HCT116 (cell line): ENCODE measurements around the gene RMND1. TPM values are rescaled to one million over a fixed set of nuclear protein-coding genes. Genes with fewer than 3 reads are reported as not detected.

ENCODE experiments used
- ATAC-seq: fragments of 200-7000 bp; cut with Tn5 transposase; 2 replicates; pipeline ENCODE4 v1.9.1; 2020; ENCODE audit warnings: mild to moderate bottlenecking, moderate library complexity
- BruUV-seq: library from RNA; stranded (reverse); fragments of 400-500 nt; replicated peaks from 2 replicates; lab custom pipeline; 2021; lab: Mats Ljungman, UMichigan
- CTCF ChIA-PET: fragments of 300-600 bp; sonication (Branson Sonifier 250); formaldehyde crosslinking; loops from one replicate; lab custom pipeline; 2021; ENCODE audit warnings: antibody characterized with exemption; lab: Charles Lee
- POLR2A ChIA-PET: fragments of 300-600, 350-600 bp; sonication (Branson Sonifier 250); formaldehyde crosslinking; loops from one replicate; lab custom pipeline; 2021; ENCODE audit warnings: antibody characterized with exemption; lab: Charles Lee
- RAD21 ChIA-PET, 2 experiments: fragments of 300-600 bp; sonication (Branson Sonifier 250); formaldehyde crosslinking; loops; one replicate each; lab custom pipeline; 2023; ENCODE audit warnings: low total read pairs in 2 of 2; ENCODE audit not compliant: uncharacterized antibody in 2 of 2, unreplicated experiment in 2 of 2, low non-redundant PET in 1 of 2; lab: Charles Lee
- DNase-seq: peaks from one replicate; pipeline ENCODE4 v3.0.0-alpha.2; 2010; ENCODE audit warnings: low read depth, low spot score
- H2AFZ ChIP-seq: fragments of 200-600 bp; shearing (Covaris generic), sonication (generic); 2 replicates; pipeline ENCODE4 v1.6.1; 2017; ENCODE audit warnings: low read depth, mixed run types, mixed read lengths, antibody characterized with exemption, low read length; ENCODE audit not compliant: poor library complexity, severe bottlenecking
- H3K27ac ChIP-seq: 2 replicates; pipeline ENCODE4 v1.5.1; 2012; ENCODE audit warnings: low read depth, low read length
- H3K27me3 ChIP-seq: fragments of 200-600 bp; sonication (generic); 2 replicates; pipeline ENCODE4 v1.6.1; 2016; ENCODE audit warnings: mixed run types, low read length, mixed read lengths; ENCODE audit not compliant: insufficient read depth
- H3K36me3 ChIP-seq, 2 experiments: fragments of 200-500 bp in 1 of 2; fragments of 200-600 bp in 1 of 2; sonication (Bioruptor generic) in 1 of 2; sonication (generic) in 1 of 2; 2 replicates each; pipeline versions ENCODE4 v1.5.1 to v1.6.1; 2014 to 2016; ENCODE audit warnings: low read length in 2 of 2, inconsistent platforms in 1 of 2, mixed read lengths in 1 of 2, mixed run types in 1 of 2; ENCODE audit not compliant: insufficient read depth in 2 of 2, control insufficient read depth in 1 of 2
- H3K4me1 ChIP-seq, 2 experiments: fragments of 200-600 bp in 1 of 2; sonication (generic) in 1 of 2; 2 replicates each; pipeline versions ENCODE4 v1.5.1 to v1.6.1; 2012 to 2017; ENCODE audit warnings: low read length in 2 of 2, inconsistent platforms in 1 of 2, mild to moderate bottlenecking in 1 of 2, mixed read lengths in 1 of 2, mixed run types in 1 of 2, moderate library complexity in 1 of 2; ENCODE audit not compliant: insufficient read depth in 2 of 2, control insufficient read depth in 1 of 2
- H3K4me2 ChIP-seq: fragments of 200-600 bp; sonication (generic); 2 replicates; pipeline ENCODE4 v1.6.1; 2017; ENCODE audit warnings: mixed run types, low read length, mixed read lengths
- H3K4me3 ChIP-seq, 2 experiments: fragments of 200-600 bp in 1 of 2; sonication (generic) in 1 of 2; replicated peaks in 1 of 2; 2 replicates each; pipeline ENCODE4 v1.5.1; 2011 to 2016; ENCODE audit warnings: low read length in 2 of 2, control low read depth in 1 of 2, low read depth in 1 of 2, mild to moderate bottlenecking in 1 of 2, mixed read lengths in 1 of 2, mixed run types in 1 of 2
- H3K79me2 ChIP-seq: fragments of 200-600 bp; sonication (generic); 2 replicates; pipeline ENCODE4 v1.6.1; 2017; ENCODE audit warnings: mild to moderate bottlenecking, mixed run types, low read length, moderate library complexity, mixed read lengths; ENCODE audit not compliant: insufficient read depth
- H3K9ac ChIP-seq: fragments of 200-600 bp; sonication (generic); 2 replicates; pipeline ENCODE4 v1.6.1; 2016; ENCODE audit warnings: low read length, mixed read lengths
- H3K9me2 ChIP-seq: fragments of 200-600 bp; sonication (generic), shearing (Covaris generic); 2 replicates; pipeline ENCODE4 v1.6.1; 2017; ENCODE audit warnings: mixed run types, mild to moderate bottlenecking, moderate library complexity; ENCODE audit not compliant: insufficient read depth
- H3K9me3 ChIP-seq, 2 experiments: fragments of 200-500 bp in 1 of 2; fragments of 200-600 bp in 1 of 2; sonication (Bioruptor generic) in 1 of 2; sonication (generic) in 1 of 2; 2 replicates each; pipeline ENCODE4 v1.6.1; 2014 to 2017; ENCODE audit warnings: low read length in 2 of 2, mixed read lengths in 2 of 2, inconsistent platforms in 1 of 2, low read depth in 1 of 2, mild to moderate bottlenecking in 1 of 2, mixed run types in 1 of 2, moderate library complexity in 1 of 2; ENCODE audit not compliant: control insufficient read depth in 1 of 2, insufficient read depth in 1 of 2
- H4K20me1 ChIP-seq: fragments of 200-600 bp; sonication (generic), shearing (Covaris generic); 2 replicates; pipeline ENCODE4 v1.6.1; 2017; ENCODE audit warnings: mixed run types, mild to moderate bottlenecking, moderate library complexity; ENCODE audit not compliant: insufficient read depth
- EZH2phosphoT487 ChIP-seq: fragments of 200-600 bp; IDR thresholded peaks from 2 replicates; pipeline ENCODE4 v1.6.1; 2018; ENCODE audit warnings: antibody characterized with exemption, borderline replicate concordance
- POLR2A ChIP-seq: IDR thresholded peaks from 2 replicates; pipeline ENCODE4 v1.7.0; 2011; ENCODE audit warnings: borderline replicate concordance; ENCODE audit not compliant: insufficient read depth, insufficient read length; ENCODE audit errors: extremely low read depth
- POLR2AphosphoS5 ChIP-seq: IDR thresholded peaks from 2 replicates; pipeline ENCODE4 v1.6.1; 2011; ENCODE audit warnings: mild to moderate bottlenecking, low read depth, low read length, moderate library complexity
- RAD21 ChIP-seq: IDR thresholded peaks from 2 replicates; pipeline ENCODE4 v1.6.1; 2012; ENCODE audit warnings: low read depth, mild to moderate bottlenecking
- SIN3A ChIP-seq: IDR thresholded peaks from 2 replicates; pipeline ENCODE4 v1.6.1; 2012; ENCODE audit warnings: low read depth
- TCF7L2 ChIP-seq: IDR thresholded peaks from 2 replicates; pipeline ENCODE4 v1.7.0; 2011; ENCODE audit warnings: borderline replicate concordance, inconsistent platforms; ENCODE audit not compliant: insufficient read depth, insufficient read length; ENCODE audit errors: extremely low read depth
- YY1 ChIP-seq: IDR thresholded peaks from 2 replicates; pipeline ENCODE4 v1.6.1; 2011; ENCODE audit warnings: low read length, low read depth, moderate library complexity, mild to moderate bottlenecking; ENCODE audit not compliant: insufficient replicate concordance; ENCODE audit errors: extremely low read depth
- ZNF274 ChIP-seq: fragments of 200-500 bp; sonication (Bioruptor generic); IDR thresholded peaks from 2 replicates; pipeline ENCODE4 v1.6.1; 2014; ENCODE audit warnings: mild to moderate bottlenecking, low read depth, low read length, inconsistent platforms
- intact Hi-C: fragments of 100-400 bp; cut with micrococcal nuclease; formaldehyde crosslinking; loops from 2 replicates; pipeline ENCODE4 v1.10.0; 2022
- total RNA-seq: library from RNA; stranded (reverse); gene quantifications from one replicate; pipeline ENCODE4 v1.2.1, GENCODE V29; 2021; ENCODE audit not compliant: unreplicated experiment
- TF ChIP-seq, protein P1 (sequence below): IDR thresholded peaks from 2 replicates; pipeline ENCODE4 v1.6.1; 2011; ENCODE audit warnings: mild to moderate bottlenecking, low read length, moderate library complexity; ENCODE audit not compliant: insufficient replicate concordance; ENCODE audit errors: extremely low read depth
- TF ChIP-seq, protein P2 (sequence below), 3 experiments: fragments of 200-600 bp in 1 of 3; sonication (generic) in 1 of 3; IDR thresholded peaks in 2 of 3; conservative IDR thresholded peaks in 1 of 3; 2 replicates each; pipeline ENCODE4 v1.5.1; 2012 to 2017; ENCODE audit warnings: low read depth in 2 of 3, low read length in 2 of 3, antibody characterized with exemption in 1 of 3, borderline replicate concordance in 1 of 3, control low read depth in 1 of 3, mild to moderate bottlenecking in 1 of 3, mixed read lengths in 1 of 3, mixed run types in 1 of 3, moderate library complexity in 1 of 3; ENCODE audit not compliant: insufficient read depth in 1 of 3
- TF ChIP-seq, protein P3 (sequence below): IDR thresholded peaks from 2 replicates; pipeline ENCODE4 v1.6.1; 2012; ENCODE audit warnings: low read depth

The RMND1 gene
- total RNA-seq, 1 experiment from 2014 or later, result 28.0 TPM

DNA sequence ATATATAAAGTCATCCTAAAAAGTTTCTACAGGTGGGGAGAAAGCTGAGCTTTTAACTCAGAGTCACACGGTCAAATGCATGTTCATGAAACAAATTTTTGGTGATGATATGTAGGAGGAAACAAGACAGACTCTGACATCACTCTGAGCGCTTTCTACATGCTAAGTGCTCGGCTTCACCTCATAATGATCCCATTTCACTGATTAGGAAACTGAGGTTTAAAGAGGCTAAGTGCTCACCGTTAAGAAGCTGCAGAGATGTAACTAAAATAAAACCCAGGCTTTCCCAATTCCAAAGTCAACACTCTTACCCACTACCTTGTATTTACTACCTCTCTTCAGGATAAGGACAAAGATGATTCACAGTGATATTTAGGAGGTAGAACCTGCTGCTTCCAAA lies 4.7 kb downstream of the RMND1 start:
- no peaks in the 10 kb centered on the region for H3K9me2 ChIP-seq
- H3K79me2 ChIP-seq, result peaks cover 67% of the 10 kb centered on the region
- H3K4me1 ChIP-seq, result peaks cover 0 to 18% of the 10 kb centered on the region in 2 experiments; a peak in 3 of 4 replicates
- no peak for ATAC-seq
- no TSS peak for BruUV-seq
- no peak overlapping the region for H3K4me2 ChIP-seq
- H3K4me3 ChIP-seq, result no peak overlapping the region
- ChIA-PET RAD21 (no interaction called here), POLR2A (no interaction called here), CTCF (no interaction called here)
- TF ChIP-seq EZH2phosphoT487, result no peak
- TF ChIP-seq, all 23 proteins: peak for 0
- no peaks in the 10 kb centered on the region for H3K9me3 ChIP-seq
- no peak overlapping the region for H3K9ac ChIP-seq
- H3K27me3 ChIP-seq, result no peaks in the 10 kb centered on the region
- no peak overlapping the region for H3K27ac ChIP-seq
- H2AFZ ChIP-seq, result no peak overlapping the region
- peaks cover 0 to 7% of the 10 kb centered on the region in 2 experiments; a peak in 2 of 4 replicates for H3K36me3 ChIP-seq
- intact Hi-C loops, result no loop called here
- no peaks in the 10 kb centered on the region; the same call in 1 of the 2 replicates for H4K20me1 ChIP-seq
- DNase-seq, result no peak

DNA sequence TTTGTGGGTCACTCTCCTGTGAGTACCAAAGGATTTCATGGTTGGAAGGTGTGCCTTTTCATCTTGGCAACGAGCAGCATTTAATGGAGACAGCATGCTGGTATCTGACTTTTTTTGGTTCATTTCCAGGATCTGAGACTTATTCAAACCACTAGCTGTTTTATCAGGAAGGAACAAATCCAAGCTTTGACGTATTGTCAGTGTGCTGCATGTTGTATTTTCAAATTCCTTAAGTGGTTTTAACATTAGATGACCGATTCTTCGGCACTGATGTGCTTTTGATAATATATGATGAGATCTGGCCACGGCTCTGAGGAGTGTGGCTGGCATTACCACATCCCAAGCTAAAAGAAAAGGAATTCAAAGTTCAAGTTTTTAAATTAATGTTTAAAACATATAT lies 6.4 kb downstream of the RMND1 start:
- BruUV-seq, result no TSS peak
- Histone ChIP-seq H3K79me2 (peaks cover 73% of the 10 kb centered on the region), H3K9me2 (no peaks in the 10 kb centered on the region), H4K20me1 (peaks cover 3% of the 10 kb centered on the region), H3K9me3 (no peaks in the 10 kb centered on the region), H3K27ac (no peak overlapping the region), H2AFZ (no peak overlapping the region), H3K27me3 (no peaks in the 10 kb centered on the region), H3K4me3 (no peak overlapping the region), H3K4me1 (peaks cover 0 to 14% of the 10 kb centered on the region in 2 experiments; a peak in 3 of 4 replicates), H3K9ac (no peak overlapping the region), H3K4me2 (no peak overlapping the region), H3K36me3 (peaks cover 0 to 7% of the 10 kb centered on the region in 2 experiments; a peak in 2 of 4 replicates)
- ChIA-PET CTCF (no interaction called here), POLR2A (interaction anchor here (0.6 kb wide), 1 partner anchor 9 kb away, joined by 3 read pairs; no protein-coding TSS in a partner anchor), RAD21 (no interaction called here)
- DNase-seq (no peak), ATAC-seq (no peak)
- intact Hi-C loops, result no loop called here
- TF ChIP-seq YY1 (no peak), POLR2A (no peak), SIN3A (no peak), TCF7L2 (no peak), POLR2AphosphoS5 (no peak), ZNF274 (no peak), RAD21 (no peak)
- TF ChIP-seq, protein P1, sequence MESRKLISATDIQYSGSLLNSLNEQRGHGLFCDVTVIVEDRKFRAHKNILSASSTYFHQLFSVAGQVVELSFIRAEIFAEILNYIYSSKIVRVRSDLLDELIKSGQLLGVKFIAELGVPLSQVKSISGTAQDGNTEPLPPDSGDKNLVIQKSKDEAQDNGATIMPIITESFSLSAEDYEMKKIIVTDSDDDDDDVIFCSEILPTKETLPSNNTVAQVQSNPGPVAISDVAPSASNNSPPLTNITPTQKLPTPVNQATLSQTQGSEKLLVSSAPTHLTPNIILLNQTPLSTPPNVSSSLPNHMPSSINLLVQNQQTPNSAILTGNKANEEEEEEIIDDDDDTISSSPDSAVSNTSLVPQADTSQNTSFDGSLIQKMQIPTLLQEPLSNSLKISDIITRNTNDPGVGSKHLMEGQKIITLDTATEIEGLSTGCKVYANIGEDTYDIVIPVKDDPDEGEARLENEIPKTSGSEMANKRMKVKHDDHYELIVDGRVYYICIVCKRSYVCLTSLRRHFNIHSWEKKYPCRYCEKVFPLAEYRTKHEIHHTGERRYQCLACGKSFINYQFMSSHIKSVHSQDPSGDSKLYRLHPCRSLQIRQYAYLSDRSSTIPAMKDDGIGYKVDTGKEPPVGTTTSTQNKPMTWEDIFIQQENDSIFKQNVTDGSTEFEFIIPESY, result no peak
- TF ChIP-seq, protein P2, sequence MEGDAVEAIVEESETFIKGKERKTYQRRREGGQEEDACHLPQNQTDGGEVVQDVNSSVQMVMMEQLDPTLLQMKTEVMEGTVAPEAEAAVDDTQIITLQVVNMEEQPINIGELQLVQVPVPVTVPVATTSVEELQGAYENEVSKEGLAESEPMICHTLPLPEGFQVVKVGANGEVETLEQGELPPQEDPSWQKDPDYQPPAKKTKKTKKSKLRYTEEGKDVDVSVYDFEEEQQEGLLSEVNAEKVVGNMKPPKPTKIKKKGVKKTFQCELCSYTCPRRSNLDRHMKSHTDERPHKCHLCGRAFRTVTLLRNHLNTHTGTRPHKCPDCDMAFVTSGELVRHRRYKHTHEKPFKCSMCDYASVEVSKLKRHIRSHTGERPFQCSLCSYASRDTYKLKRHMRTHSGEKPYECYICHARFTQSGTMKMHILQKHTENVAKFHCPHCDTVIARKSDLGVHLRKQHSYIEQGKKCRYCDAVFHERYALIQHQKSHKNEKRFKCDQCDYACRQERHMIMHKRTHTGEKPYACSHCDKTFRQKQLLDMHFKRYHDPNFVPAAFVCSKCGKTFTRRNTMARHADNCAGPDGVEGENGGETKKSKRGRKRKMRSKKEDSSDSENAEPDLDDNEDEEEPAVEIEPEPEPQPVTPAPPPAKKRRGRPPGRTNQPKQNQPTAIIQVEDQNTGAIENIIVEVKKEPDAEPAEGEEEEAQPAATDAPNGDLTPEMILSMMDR (IDR thresholded peaks at IDR 0.05 in 2 of 3, conservative IDR thresholded peaks at IDR 0.05 in 1 of 3; ENCODE audit: borderline replicate concordance in 1 of 3, insufficient read depth in 1 of 3, low read depth in 2 of 3, low read length in 2 of 3), result no peak
- TF ChIP-seq, protein P3, sequence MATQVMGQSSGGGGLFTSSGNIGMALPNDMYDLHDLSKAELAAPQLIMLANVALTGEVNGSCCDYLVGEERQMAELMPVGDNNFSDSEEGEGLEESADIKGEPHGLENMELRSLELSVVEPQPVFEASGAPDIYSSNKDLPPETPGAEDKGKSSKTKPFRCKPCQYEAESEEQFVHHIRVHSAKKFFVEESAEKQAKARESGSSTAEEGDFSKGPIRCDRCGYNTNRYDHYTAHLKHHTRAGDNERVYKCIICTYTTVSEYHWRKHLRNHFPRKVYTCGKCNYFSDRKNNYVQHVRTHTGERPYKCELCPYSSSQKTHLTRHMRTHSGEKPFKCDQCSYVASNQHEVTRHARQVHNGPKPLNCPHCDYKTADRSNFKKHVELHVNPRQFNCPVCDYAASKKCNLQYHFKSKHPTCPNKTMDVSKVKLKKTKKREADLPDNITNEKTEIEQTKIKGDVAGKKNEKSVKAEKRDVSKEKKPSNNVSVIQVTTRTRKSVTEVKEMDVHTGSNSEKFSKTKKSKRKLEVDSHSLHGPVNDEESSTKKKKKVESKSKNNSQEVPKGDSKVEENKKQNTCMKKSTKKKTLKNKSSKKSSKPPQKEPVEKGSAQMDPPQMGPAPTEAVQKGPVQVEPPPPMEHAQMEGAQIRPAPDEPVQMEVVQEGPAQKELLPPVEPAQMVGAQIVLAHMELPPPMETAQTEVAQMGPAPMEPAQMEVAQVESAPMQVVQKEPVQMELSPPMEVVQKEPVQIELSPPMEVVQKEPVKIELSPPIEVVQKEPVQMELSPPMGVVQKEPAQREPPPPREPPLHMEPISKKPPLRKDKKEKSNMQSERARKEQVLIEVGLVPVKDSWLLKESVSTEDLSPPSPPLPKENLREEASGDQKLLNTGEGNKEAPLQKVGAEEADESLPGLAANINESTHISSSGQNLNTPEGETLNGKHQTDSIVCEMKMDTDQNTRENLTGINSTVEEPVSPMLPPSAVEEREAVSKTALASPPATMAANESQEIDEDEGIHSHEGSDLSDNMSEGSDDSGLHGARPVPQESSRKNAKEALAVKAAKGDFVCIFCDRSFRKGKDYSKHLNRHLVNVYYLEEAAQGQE, result no peak
